ENCODE results near the gene CLCN1.

GRCh38 chr7:143369678-143370651 is 54.1 kb downstream of the CLCN1 start:
- TF ChIP-seq, protein P1, sequence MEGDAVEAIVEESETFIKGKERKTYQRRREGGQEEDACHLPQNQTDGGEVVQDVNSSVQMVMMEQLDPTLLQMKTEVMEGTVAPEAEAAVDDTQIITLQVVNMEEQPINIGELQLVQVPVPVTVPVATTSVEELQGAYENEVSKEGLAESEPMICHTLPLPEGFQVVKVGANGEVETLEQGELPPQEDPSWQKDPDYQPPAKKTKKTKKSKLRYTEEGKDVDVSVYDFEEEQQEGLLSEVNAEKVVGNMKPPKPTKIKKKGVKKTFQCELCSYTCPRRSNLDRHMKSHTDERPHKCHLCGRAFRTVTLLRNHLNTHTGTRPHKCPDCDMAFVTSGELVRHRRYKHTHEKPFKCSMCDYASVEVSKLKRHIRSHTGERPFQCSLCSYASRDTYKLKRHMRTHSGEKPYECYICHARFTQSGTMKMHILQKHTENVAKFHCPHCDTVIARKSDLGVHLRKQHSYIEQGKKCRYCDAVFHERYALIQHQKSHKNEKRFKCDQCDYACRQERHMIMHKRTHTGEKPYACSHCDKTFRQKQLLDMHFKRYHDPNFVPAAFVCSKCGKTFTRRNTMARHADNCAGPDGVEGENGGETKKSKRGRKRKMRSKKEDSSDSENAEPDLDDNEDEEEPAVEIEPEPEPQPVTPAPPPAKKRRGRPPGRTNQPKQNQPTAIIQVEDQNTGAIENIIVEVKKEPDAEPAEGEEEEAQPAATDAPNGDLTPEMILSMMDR (IDR thresholded peaks at IDR 0.05): no peak
- no peak for TF ChIP-seq POLR2A (IDR thresholded peaks at IDR 0.05; ENCODE audit: low read depth)

Measured in esophagus muscularis mucosa (tissue), 3 donors.